HL-60 (cell line): ENCODE measurements around the gene TMBIM6.

Source experiments
- GABPA ChIP-seq: IDR thresholded peaks from 2 replicates; pipeline ENCODE4 v1.6.1; 2012; ENCODE audit warnings: low read depth
- POLR2AphosphoS5 ChIP-seq: IDR thresholded peaks from 2 replicates; pipeline ENCODE4 v1.6.1; 2012; ENCODE audit warnings: low read depth
- SPI1 ChIP-seq: IDR thresholded peaks from 2 replicates; pipeline ENCODE4 v1.6.1; 2012; ENCODE audit warnings: low read depth, mild to moderate bottlenecking, borderline replicate concordance
- TF ChIP-seq, protein P1 (sequence below): IDR thresholded peaks from one replicate; pipeline ENCODE4 v1.5.1; 2011; ENCODE audit warnings: low read length, control low read depth, inconsistent platforms; ENCODE audit not compliant: insufficient read depth

DNA sequence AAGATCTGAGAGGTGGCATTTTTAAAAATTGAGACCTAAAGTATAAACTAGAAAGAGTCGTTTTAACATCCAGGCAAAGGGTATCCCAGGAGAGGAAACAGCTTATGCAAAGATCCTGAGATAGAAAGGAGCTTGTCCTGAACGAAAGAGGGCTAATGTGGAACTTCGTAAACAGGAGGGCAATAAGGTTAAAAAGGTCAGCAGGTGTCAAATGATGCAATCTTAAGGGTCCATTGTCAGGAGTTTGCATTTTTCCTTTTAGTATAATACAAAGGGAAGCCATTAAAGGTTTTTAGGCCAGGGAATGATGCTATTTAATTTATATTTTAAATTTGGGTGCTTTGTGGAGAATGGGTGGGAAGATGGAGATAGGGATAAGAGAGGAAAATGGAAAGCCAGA lies 48.5 kb upstream of the TMBIM6 start:
- TF ChIP-seq POLR2AphosphoS5 = no peak
- TF ChIP-seq, protein P1, sequence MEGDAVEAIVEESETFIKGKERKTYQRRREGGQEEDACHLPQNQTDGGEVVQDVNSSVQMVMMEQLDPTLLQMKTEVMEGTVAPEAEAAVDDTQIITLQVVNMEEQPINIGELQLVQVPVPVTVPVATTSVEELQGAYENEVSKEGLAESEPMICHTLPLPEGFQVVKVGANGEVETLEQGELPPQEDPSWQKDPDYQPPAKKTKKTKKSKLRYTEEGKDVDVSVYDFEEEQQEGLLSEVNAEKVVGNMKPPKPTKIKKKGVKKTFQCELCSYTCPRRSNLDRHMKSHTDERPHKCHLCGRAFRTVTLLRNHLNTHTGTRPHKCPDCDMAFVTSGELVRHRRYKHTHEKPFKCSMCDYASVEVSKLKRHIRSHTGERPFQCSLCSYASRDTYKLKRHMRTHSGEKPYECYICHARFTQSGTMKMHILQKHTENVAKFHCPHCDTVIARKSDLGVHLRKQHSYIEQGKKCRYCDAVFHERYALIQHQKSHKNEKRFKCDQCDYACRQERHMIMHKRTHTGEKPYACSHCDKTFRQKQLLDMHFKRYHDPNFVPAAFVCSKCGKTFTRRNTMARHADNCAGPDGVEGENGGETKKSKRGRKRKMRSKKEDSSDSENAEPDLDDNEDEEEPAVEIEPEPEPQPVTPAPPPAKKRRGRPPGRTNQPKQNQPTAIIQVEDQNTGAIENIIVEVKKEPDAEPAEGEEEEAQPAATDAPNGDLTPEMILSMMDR = no peak
- TF ChIP-seq GABPA = no peak
- no peak for TF ChIP-seq SPI1
